ENCODE results near the gene AMER2. TPM values are rescaled to one million over a fixed set of nuclear protein-coding genes. Genes with fewer than 3 reads are reported as not detected.
A peak's percentile ranks its signal among the peaks of the same experiment; 100 is the strongest.

Gene AMER2
- total RNA-seq, 1 donor from 2014 or later = 0.31 TPM

DNA sequence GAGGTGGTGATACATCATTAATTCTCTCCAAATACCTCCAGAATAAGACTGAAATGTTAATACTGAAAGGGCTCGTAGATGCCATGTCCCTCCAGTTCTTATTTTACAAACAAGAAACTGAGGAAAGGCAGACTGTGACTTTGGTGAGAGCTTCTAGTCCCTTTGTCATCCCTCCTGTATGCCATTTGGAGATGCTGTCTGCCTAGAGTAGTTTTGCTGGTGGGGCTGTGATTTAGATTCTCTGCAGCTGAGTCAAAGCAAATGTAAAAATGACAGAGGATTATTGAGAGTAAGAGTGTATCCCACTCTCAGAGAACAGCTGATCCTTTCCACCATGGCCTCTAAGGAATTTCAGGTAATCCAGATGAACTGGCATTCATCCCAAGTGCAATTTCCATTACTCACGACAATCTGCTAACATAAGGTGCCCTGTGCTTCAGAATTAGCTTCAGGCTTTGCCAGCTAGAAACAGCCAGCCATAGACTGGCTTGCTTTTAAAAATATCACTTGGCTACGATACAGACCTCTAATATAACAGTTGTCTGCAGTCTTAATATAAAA lies 59.3 kb downstream of the AMER2 start:
- Mint-ChIP-seq H3K27ac (no peak overlapping the region), H3K9me3 (no peaks in the 10 kb centered on the region), H3K36me3 (no peaks in the 10 kb centered on the region), H3K4me3 (no peak overlapping the region), H3K4me1 (ENCODE audit: unreplicated experiment) (peaks cover 5% of the 10 kb centered on the region), H3K27me3 (peaks cover 13% of the 10 kb centered on the region)
- TF ChIP-seq, protein P1, sequence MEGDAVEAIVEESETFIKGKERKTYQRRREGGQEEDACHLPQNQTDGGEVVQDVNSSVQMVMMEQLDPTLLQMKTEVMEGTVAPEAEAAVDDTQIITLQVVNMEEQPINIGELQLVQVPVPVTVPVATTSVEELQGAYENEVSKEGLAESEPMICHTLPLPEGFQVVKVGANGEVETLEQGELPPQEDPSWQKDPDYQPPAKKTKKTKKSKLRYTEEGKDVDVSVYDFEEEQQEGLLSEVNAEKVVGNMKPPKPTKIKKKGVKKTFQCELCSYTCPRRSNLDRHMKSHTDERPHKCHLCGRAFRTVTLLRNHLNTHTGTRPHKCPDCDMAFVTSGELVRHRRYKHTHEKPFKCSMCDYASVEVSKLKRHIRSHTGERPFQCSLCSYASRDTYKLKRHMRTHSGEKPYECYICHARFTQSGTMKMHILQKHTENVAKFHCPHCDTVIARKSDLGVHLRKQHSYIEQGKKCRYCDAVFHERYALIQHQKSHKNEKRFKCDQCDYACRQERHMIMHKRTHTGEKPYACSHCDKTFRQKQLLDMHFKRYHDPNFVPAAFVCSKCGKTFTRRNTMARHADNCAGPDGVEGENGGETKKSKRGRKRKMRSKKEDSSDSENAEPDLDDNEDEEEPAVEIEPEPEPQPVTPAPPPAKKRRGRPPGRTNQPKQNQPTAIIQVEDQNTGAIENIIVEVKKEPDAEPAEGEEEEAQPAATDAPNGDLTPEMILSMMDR (conservative IDR thresholded peaks at IDR 0.05) = no peak
- DNase-seq (ENCODE audit: extremely low spot score, unreplicated experiment) = peak; percentile 6

Other genes starting within 250 kb of the AMER2 start
- gene PABPC3, start 76.2 kb downstream of the AMER2 start, total RNA-seq (ENCODE audit: low replicate concordance) = 0.17 and 0.29 TPM in 2 replicates
- 11.4 and 11.8 TPM in 2 replicates for gene MTMR6, start 115.2 kb upstream of the AMER2 start, total RNA-seq (ENCODE audit: low replicate concordance)
- gene NUP58, start 129.3 kb upstream of the AMER2 start, total RNA-seq (ENCODE audit: low replicate concordance) = 49.8 and 56.2 TPM in 2 replicates
- 13.8 and 55.2 TPM in 2 replicates for gene ATP8A2, start 199.7 kb upstream of the AMER2 start, total RNA-seq (ENCODE audit: low replicate concordance)

Measured in type B pancreatic cell (in vitro differentiated cells).